Eye (tissue), 1 donor: ENCODE data around the gene VWCE.
"Not testable (repeated sequence)": the region's sequence is repeated elsewhere in the genome, so short reads cannot be mapped to it uniquely, and the experiment has no call there.

Experiments used
- DNase-seq: peaks from one replicate; pipeline ENCODE4 v3.0.0-alpha.2; 2015

The VWCE gene

DNA sequence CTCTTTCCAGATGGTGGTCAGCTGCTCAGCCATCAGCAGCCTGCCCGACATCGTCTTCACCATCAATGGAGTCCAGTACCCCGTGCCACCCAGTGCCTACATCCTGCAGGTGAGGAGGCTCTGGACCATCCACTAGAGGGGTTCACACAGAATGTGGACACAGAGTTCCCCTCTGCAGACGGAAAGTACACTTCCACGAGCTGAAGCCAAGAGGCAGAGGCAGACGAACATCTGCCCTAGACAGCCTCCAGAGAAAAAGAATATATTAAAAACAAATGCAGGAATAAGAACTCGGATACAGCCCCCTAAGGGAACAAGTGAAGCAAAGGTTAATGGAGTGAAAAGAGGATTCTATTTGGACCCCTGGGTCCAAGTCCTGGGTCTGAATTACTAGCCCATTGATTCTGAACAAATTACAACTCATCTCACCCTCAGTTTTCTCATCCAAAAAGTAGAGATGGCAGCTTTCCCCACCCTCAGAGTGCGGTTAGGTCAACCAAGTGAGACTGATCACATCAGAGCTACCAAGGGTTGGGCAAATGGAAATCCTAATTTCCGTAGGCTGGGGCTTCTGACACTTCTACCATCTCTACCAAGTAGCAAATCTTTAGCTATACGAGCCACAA, 83.7 kb downstream of the VWCE start:
- not testable (repeated sequence) for DNase-seq

DNA sequence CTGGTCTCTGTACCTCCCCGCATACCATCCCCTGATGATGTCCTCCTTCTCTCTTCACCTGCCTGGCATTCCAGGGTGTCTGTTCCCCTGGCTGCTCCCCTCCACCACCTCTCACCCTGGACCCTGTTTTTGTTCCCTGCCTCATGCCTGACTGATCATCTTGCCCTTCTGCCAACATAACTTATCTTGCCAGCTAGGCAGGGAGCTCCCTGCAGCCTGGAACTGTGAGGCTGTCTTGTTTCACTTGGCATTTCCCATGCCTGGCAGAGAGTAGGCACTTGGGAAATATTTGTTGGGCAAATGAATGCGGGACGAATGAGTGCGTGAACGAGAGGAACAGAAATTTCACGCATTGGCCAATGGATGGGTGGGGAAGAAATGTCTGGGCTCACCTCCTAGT, 84.5 kb downstream of the VWCE start:
- DNase-seq: not testable (repeated sequence)
